ENCODE measurements around the gene NRG3. TPM values are rescaled to one million over a fixed set of nuclear protein-coding genes. Genes with fewer than 3 reads are reported as not detected.

NRG3 gene
- total and polyA plus RNA-seq, 2 donors (not counting 1 experiment from before 2014, with no cell fraction given) = 0.06 TPM; not detected in 1

- Mint-ChIP-seq H3K27me3 (no peaks in the 10 kb centered on the region), H3K9me3 (ENCODE audit: insufficient read depth) (no peaks in the 10 kb centered on the region), H3K27ac (no peak overlapping the region), H3K4me1 (no peaks in the 10 kb centered on the region), H3K4me3 (no peak overlapping the region)
- H3K36me3 ChIP-seq (replicated peaks in 1 of 2; ENCODE audit: control extremely low read depth in 1 of 2, control insufficient read depth in 1 of 2, extremely low read depth in 1 of 2, insufficient read depth in 2 of 2, low read length in 1 of 2) = no peaks in the 10 kb centered on the region
- no peak overlapping the region for H3K9ac ChIP-seq (ENCODE audit: low read length)
- H4K20me1 ChIP-seq (ENCODE audit: control insufficient read depth, insufficient read depth, low read length, poor library complexity, severe bottlenecking) = no peaks in the 10 kb centered on the region
- no peaks in the 10 kb centered on the region for H3K27me3 ChIP-seq (replicated peaks in 1 of 4; ENCODE audit: control extremely low read depth in 1 of 4, control insufficient read depth in 3 of 4, insufficient read depth in 4 of 4, low read length in 3 of 4)
- 75% methylated on average over 5 of the region's 7 CpGs for WGBS (ENCODE audit: insufficient coverage)
- no peaks in the 10 kb centered on the region for H3K4me1 ChIP-seq (ENCODE audit: control insufficient read depth in 2 of 2, insufficient read depth in 2 of 2, low read length in 2 of 2)
- TF ChIP-seq EZH2 (IDR thresholded peaks at IDR 0.05; ENCODE audit: borderline replicate concordance, insufficient read depth, low read depth, low read length, poor library complexity, severe bottlenecking) (no peak), CTCF (IDR thresholded peaks at IDR 0.05) (no peak)
- ChIA-PET CTCF (no interaction called here), POLR2A (no interaction called here)
- H3K4me3 ChIP-seq (ENCODE audit: control extremely low read depth in 1 of 5, extremely low read depth in 1 of 5, insufficient read depth in 1 of 5, low read depth in 2 of 5, low read length in 4 of 5) = no peak overlapping the region
- H2AFZ ChIP-seq (ENCODE audit: insufficient read depth, low read depth, low read length, poor library complexity, severe bottlenecking) = no peak overlapping the region
- ATAC-seq (ENCODE audit: low read depth) (no peak), DNase-seq (no peak)
- H3K9me3 ChIP-seq (ENCODE audit: control extremely low read depth in 1 of 3, control insufficient read depth in 2 of 3, insufficient read depth in 1 of 3, low read length in 2 of 3) = no peaks in the 10 kb centered on the region
- H3K4me2 ChIP-seq (replicated peaks; ENCODE audit: low read depth, low read length, poor library complexity, severe bottlenecking) = no peak overlapping the region
- H3K79me2 ChIP-seq (ENCODE audit: control insufficient read depth, insufficient read depth, low read length) = no peaks in the 10 kb centered on the region
- no peak overlapping the region for H3K27ac ChIP-seq (ENCODE audit: low read length in 2 of 2)
- intact Hi-C loops (cut with micrococcal nuclease) = no loop called here
Measured at GRCh38 chr10:81889181-81889769, 14.3 kb downstream of the NRG3 start.

- Histone ChIP-seq H3K4me3 (ENCODE audit: control extremely low read depth in 1 of 5, extremely low read depth in 1 of 5, insufficient read depth in 1 of 5, low read depth in 2 of 5, low read length in 4 of 5) (no peak overlapping the region), H4K20me1 (ENCODE audit: control insufficient read depth, insufficient read depth, low read length, poor library complexity, severe bottlenecking) (no peaks in the 10 kb centered on the region), H3K27ac (ENCODE audit: low read length in 2 of 2) (no peak overlapping the region), H3K4me1 (ENCODE audit: control insufficient read depth in 2 of 2, insufficient read depth in 2 of 2, low read length in 2 of 2) (no peaks in the 10 kb centered on the region), H3K79me2 (ENCODE audit: control insufficient read depth, insufficient read depth, low read length) (no peaks in the 10 kb centered on the region), H3K27me3 (replicated peaks in 1 of 4; ENCODE audit: control extremely low read depth in 1 of 4, control insufficient read depth in 3 of 4, insufficient read depth in 4 of 4, low read length in 3 of 4) (no peaks in the 10 kb centered on the region), H3K36me3 (replicated peaks in 1 of 2; ENCODE audit: control extremely low read depth in 1 of 2, control insufficient read depth in 1 of 2, extremely low read depth in 1 of 2, insufficient read depth in 2 of 2, low read length in 1 of 2) (no peaks in the 10 kb centered on the region), H3K4me2 (replicated peaks; ENCODE audit: low read depth, low read length, poor library complexity, severe bottlenecking) (no peak overlapping the region), H3K9ac (ENCODE audit: low read length) (no peak overlapping the region), H3K9me3 (ENCODE audit: control extremely low read depth in 1 of 3, control insufficient read depth in 2 of 3, insufficient read depth in 1 of 3, low read length in 2 of 3) (peaks cover 0 to 3% (median 0%) of the 10 kb centered on the region in 3 donors), H2AFZ (ENCODE audit: insufficient read depth, low read depth, low read length, poor library complexity, severe bottlenecking) (no peak overlapping the region)
- Mint-ChIP-seq H3K4me1 (no peaks in the 10 kb centered on the region), H3K4me3 (no peak overlapping the region), H3K27ac (no peak overlapping the region), H3K9me3 (ENCODE audit: insufficient read depth) (peaks cover 2% of the 10 kb centered on the region), H3K27me3 (no peaks in the 10 kb centered on the region)
- WGBS (ENCODE audit: insufficient coverage) = 77% methylated on average over 3 of the region's 8 CpGs
- no peak for TF ChIP-seq EZH2 (IDR thresholded peaks at IDR 0.05; ENCODE audit: borderline replicate concordance, insufficient read depth, low read depth, low read length, poor library complexity, severe bottlenecking)
- no peak for TF ChIP-seq CTCF (IDR thresholded peaks at IDR 0.05)
- CTCF ChIA-PET = no interaction called here
- no peak for DNase-seq
- POLR2A ChIA-PET = no interaction called here
- no peak for ATAC-seq (ENCODE audit: low read depth)
- intact Hi-C loops (cut with micrococcal nuclease) = no loop called here
Measured at GRCh38 chr10:81894616-81895015, 19.6 kb downstream of the NRG3 start.
